H1 (cell line): Measurements from ENCODE around the gene MUS81.

Experiments
- CTCF ChIP-seq, 3 experiments: IDR thresholded peaks; 1 replicate in 2 of 3; 2 replicates in 1 of 3; pipeline versions ENCODE4 v1.5.1 to v1.6.1; 2011; ENCODE audit warnings: low read length in 3 of 3, mild to moderate bottlenecking in 3 of 3, inconsistent platforms in 2 of 3, low read depth in 1 of 3, moderate library complexity in 1 of 3; ENCODE audit not compliant: insufficient read depth in 1 of 3; ENCODE audit errors: control extremely low read depth in 1 of 3
- RNF2 ChIP-seq: fragments of 200-900, 300-1000 bp; sonication (generic); IDR thresholded peaks from 2 replicates; pipeline ENCODE4 v1.7.1; 2016; ENCODE audit warnings: borderline replicate concordance, low read depth, mild to moderate bottlenecking, antibody characterized with exemption, low read length; ENCODE audit not compliant: poor library complexity, severe bottlenecking; ENCODE audit errors: missing control alignments
- SP1 ChIP-seq: IDR thresholded peaks from 2 replicates; pipeline ENCODE4 v1.6.1; 2011; ENCODE audit warnings: low read depth, low read length
- SRF ChIP-seq: IDR thresholded peaks from 2 replicates; pipeline ENCODE4 v1.6.1; 2011; ENCODE audit warnings: mild to moderate bottlenecking, low read depth, low read length, moderate library complexity

DNA sequence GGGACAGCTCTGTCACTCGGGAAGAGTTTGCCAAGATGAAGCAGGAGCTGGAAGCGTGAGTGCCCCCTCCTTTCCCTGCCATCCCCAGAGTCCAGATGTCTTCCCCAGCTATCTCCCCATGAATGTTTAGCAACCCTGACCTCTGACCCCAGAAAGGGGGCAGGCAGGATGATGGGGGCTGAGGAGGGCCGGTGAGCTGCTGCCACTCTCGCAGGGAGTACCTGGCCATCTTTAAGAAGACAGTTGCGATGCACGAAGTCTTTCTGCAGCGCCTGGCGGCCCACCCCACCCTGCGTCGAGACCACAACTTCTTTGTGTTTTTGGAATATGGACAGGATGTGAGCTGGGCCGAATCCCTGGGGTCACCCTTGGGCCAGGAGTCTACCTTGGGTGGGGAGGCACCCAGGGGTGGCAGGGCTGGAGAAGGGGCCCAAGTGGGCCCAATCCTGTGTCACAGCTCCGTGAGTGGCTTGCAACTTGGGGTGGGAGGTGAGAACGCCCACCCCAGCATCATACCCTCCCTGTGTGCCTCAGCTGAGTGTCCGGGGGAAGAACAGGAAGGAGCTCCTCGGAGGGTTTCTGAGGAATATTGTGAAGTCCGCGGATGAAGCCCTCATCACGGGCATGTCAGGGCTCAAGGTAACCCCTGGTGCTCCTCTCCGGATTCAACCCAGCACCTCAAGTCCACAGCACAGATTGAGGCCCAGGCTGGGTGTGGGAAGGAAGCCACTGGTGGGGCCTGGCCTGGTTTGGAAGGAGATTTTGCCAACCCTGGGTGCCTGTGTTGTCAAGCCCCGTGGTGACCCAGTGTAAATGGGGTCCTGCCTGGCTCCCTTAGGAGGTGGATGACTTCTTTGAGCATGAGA is 9.8 kb upstream of the MUS81 start:
- TF ChIP-seq SRF (no peak), SP1 (no peak), CTCF (IDR thresholded peaks at IDR 0.05; ENCODE audit: control extremely low read depth in 1 of 3, insufficient read depth in 1 of 3, low read depth in 1 of 3, low read length in 3 of 3) (no peak), RNF2 (no peak)
